Thyroid gland (tissue), 4 donors: ENCODE data around the gene DOCK8.

Source experiments
- CTCF ChIP-seq, 6 experiments: fragments of 200-600 bp in 3 of 6; fragments of 450-650 bp in 3 of 6; sonication (generic) in 3 of 6; IDR thresholded peaks; one replicate each; pipeline ENCODE4 v1.5.1; 2016 to 2019; ENCODE audit warnings: antibody characterized with exemption in 6 of 6, mild to moderate bottlenecking in 2 of 6, inconsistent platforms in 1 of 6, moderate library complexity in 1 of 6
- POLR2A ChIP-seq, 2 donors: fragments of 450-650 bp; IDR thresholded peaks; one replicate each; pipeline ENCODE4 v1.6.1; 2017; ENCODE audit warnings: antibody characterized with exemption in 2 of 2, mild to moderate bottlenecking in 2 of 2, moderate library complexity in 1 of 2

GRCh38 chr9:297104-297972, 82.7 kb downstream of the DOCK8 start:
- TF ChIP-seq CTCF (IDR thresholded peaks at IDR 0.05) = no peak
- no peak for TF ChIP-seq POLR2A (IDR thresholded peaks at IDR 0.05)
